ENCODE data around the gene MYL1.

The MYL1 gene

GRCh38 chr2:210323003-210323402, 8.0 kb upstream of the MYL1 start:
- no CpG with 5 or more reads among the region's 4 CpGs for WGBS (ENCODE audit: extremely low coverage, insufficient coverage, insufficient read length)
- Histone ChIP-seq H3K9me3 (ENCODE audit: insufficient read depth, low read depth, low read length) (no peaks in the 10 kb centered on the region), H3K27me3 (ENCODE audit: insufficient read depth, low read length) (no peaks in the 10 kb centered on the region)

DNA sequence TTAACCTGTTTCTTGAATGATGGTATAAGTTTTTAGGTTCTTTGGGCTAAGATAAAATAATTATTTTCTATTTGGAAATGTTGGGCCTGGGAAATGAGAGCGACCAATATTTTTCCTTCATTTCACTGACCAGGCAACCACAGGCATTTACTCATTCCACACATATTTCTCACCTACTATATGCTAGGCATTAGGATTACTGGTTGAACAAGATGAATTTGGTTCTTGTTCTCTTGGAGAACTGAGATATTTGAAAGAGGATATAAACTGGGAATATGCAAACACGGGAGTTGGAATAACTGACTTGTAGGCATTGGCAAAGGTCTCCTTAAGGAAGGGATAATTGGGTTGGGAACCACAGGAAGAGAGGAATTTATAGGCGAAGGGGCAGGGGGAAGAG, 3.9 kb upstream of the MYL1 start:
- H3K79me2 ChIP-seq (ENCODE audit: control insufficient read depth, insufficient read depth, low read length, poor library complexity), result no peaks in the 10 kb centered on the region
- H3K9ac ChIP-seq (ENCODE audit: low read length), result no peak overlapping the region
- H4K8ac ChIP-seq (ENCODE audit: low read depth, low read length), result no peak overlapping the region
- no peaks in the 10 kb centered on the region for H3K4me1 ChIP-seq (ENCODE audit: control insufficient read depth in 1 of 2, insufficient read depth in 2 of 2, low read length in 2 of 2)
- no CpG with 5 or more reads among the region's 3 CpGs for WGBS (ENCODE audit: extremely low coverage, insufficient coverage, insufficient read length)
- H4K12ac ChIP-seq (ENCODE audit: low read depth, low read length), result no peak overlapping the region
- no peak overlapping the region for H3K4ac ChIP-seq (ENCODE audit: low read depth, low read length)
- H2AK5ac ChIP-seq (ENCODE audit: low read length), result no peak overlapping the region
- no peak overlapping the region for H3K4me2 ChIP-seq (ENCODE audit: low read length)
- H3K18ac ChIP-seq (ENCODE audit: low read length), result no peak overlapping the region
- no peak overlapping the region for H2BK120ac ChIP-seq (ENCODE audit: insufficient read depth, low read length, poor library complexity)
- H3K36me3 ChIP-seq (ENCODE audit: control insufficient read depth in 1 of 2, insufficient read depth in 2 of 2, low read length in 2 of 2), result no peaks in the 10 kb centered on the region
- no peak overlapping the region for H3K23ac ChIP-seq (ENCODE audit: low read length)
- H2BK5ac ChIP-seq (ENCODE audit: low read depth, low read length, poor library complexity), result no peak overlapping the region
- H3K4me3 ChIP-seq (ENCODE audit: low read depth, low read length), result no peak overlapping the region
- H3K27me3 ChIP-seq (ENCODE audit: insufficient read depth, low read length), result no peaks in the 10 kb centered on the region
- peak; percentile 4 to 50 for DNase-seq
- H3K27ac ChIP-seq (ENCODE audit: low read depth, low read length), result no peak overlapping the region
- H4K91ac ChIP-seq (ENCODE audit: low read depth, low read length), result no peak overlapping the region
- H2AFZ ChIP-seq (ENCODE audit: insufficient read depth, low read length, poor library complexity), result no peak overlapping the region
- H3K14ac ChIP-seq (ENCODE audit: low read length), result no peak overlapping the region
- H3K79me1 ChIP-seq (ENCODE audit: low read length), result no peaks in the 10 kb centered on the region
- no peak overlapping the region for H2BK12ac ChIP-seq (ENCODE audit: low read length)
- no peaks in the 10 kb centered on the region for H3K9me3 ChIP-seq (ENCODE audit: insufficient read depth, low read depth, low read length)

More at GRCh38 chr2:210323003-210323402, 8.0 kb upstream of the MYL1 start:
- H3K14ac ChIP-seq (ENCODE audit: low read length), result no peak overlapping the region
- no peak overlapping the region for H3K4me3 ChIP-seq (ENCODE audit: low read depth, low read length)
- no peak overlapping the region for H2BK120ac ChIP-seq (ENCODE audit: insufficient read depth, low read length, poor library complexity)
- H3K9ac ChIP-seq (ENCODE audit: low read length), result no peak overlapping the region
- no peak overlapping the region for H2BK12ac ChIP-seq (ENCODE audit: low read length)
- H4K91ac ChIP-seq (ENCODE audit: low read depth, low read length), result no peak overlapping the region
- H3K79me1 ChIP-seq (ENCODE audit: low read length), result no peaks in the 10 kb centered on the region
- no peak overlapping the region for H4K12ac ChIP-seq (ENCODE audit: low read depth, low read length)
- no peak for DNase-seq
- no peak overlapping the region for H2AK5ac ChIP-seq (ENCODE audit: low read length)
- H2AFZ ChIP-seq (ENCODE audit: insufficient read depth, low read length, poor library complexity), result no peak overlapping the region
- no peaks in the 10 kb centered on the region for H3K36me3 ChIP-seq (ENCODE audit: control insufficient read depth in 1 of 2, insufficient read depth in 2 of 2, low read length in 2 of 2)
- H3K23ac ChIP-seq (ENCODE audit: low read length), result no peak overlapping the region
- no peak overlapping the region for H3K18ac ChIP-seq (ENCODE audit: low read length)
- no peak overlapping the region for H4K8ac ChIP-seq (ENCODE audit: low read depth, low read length)
- no peak overlapping the region for H3K4me2 ChIP-seq (ENCODE audit: low read length)
- H3K4me1 ChIP-seq (ENCODE audit: control insufficient read depth in 1 of 2, insufficient read depth in 2 of 2, low read length in 2 of 2), result no peaks in the 10 kb centered on the region
- H2BK5ac ChIP-seq (ENCODE audit: low read depth, low read length, poor library complexity), result no peak overlapping the region
- H3K27ac ChIP-seq (ENCODE audit: low read depth, low read length), result no peak overlapping the region
- H3K79me2 ChIP-seq (ENCODE audit: control insufficient read depth, insufficient read depth, low read length, poor library complexity), result no peaks in the 10 kb centered on the region
- H3K4ac ChIP-seq (ENCODE audit: low read depth, low read length), result no peak overlapping the region

- H3K18ac ChIP-seq (ENCODE audit: low read length), result no peak overlapping the region
- no peaks in the 10 kb centered on the region for H3K27me3 ChIP-seq (ENCODE audit: insufficient read depth, low read length)
- no peak overlapping the region for H3K4me2 ChIP-seq (ENCODE audit: low read length)
- H3K27ac ChIP-seq (ENCODE audit: low read depth, low read length), result no peak overlapping the region
- no peak overlapping the region for H2BK5ac ChIP-seq (ENCODE audit: low read depth, low read length, poor library complexity)
- no peak overlapping the region for H3K4me3 ChIP-seq (ENCODE audit: low read depth, low read length)
- H3K9me3 ChIP-seq (ENCODE audit: insufficient read depth, low read depth, low read length), result no peaks in the 10 kb centered on the region
- no peak overlapping the region for H3K14ac ChIP-seq (ENCODE audit: low read length)
- peak in 1 of 2 donors; percentile 3 for DNase-seq
- H3K4ac ChIP-seq (ENCODE audit: low read depth, low read length), result no peak overlapping the region
- H4K8ac ChIP-seq (ENCODE audit: low read depth, low read length), result no peak overlapping the region
- H3K36me3 ChIP-seq (ENCODE audit: control insufficient read depth in 1 of 2, insufficient read depth in 2 of 2, low read length in 2 of 2), result no peaks in the 10 kb centered on the region
- no peak overlapping the region for H4K91ac ChIP-seq (ENCODE audit: low read depth, low read length)
- H2BK120ac ChIP-seq (ENCODE audit: insufficient read depth, low read length, poor library complexity), result no peak overlapping the region
- H3K23ac ChIP-seq (ENCODE audit: low read length), result no peak overlapping the region
- H3K79me1 ChIP-seq (ENCODE audit: low read length), result no peaks in the 10 kb centered on the region
- no peak overlapping the region for H2AFZ ChIP-seq (ENCODE audit: insufficient read depth, low read length, poor library complexity)
- H3K79me2 ChIP-seq (ENCODE audit: control insufficient read depth, insufficient read depth, low read length, poor library complexity), result no peaks in the 10 kb centered on the region
- H2AK5ac ChIP-seq (ENCODE audit: low read length), result no peak overlapping the region
- no CpG with 5 or more reads among the region's 2 CpGs for whole genome bisulfite sequencing (ENCODE audit: extremely low coverage, insufficient coverage, insufficient read length)
- no peaks in the 10 kb centered on the region for H3K4me1 ChIP-seq (ENCODE audit: control insufficient read depth in 1 of 2, insufficient read depth in 2 of 2, low read length in 2 of 2)
- no peak overlapping the region for H2BK12ac ChIP-seq (ENCODE audit: low read length)
- no peak overlapping the region for H3K9ac ChIP-seq (ENCODE audit: low read length)
- H4K12ac ChIP-seq (ENCODE audit: low read depth, low read length), result no peak overlapping the region
These were observed 3.5 kb upstream of the MYL1 start for GRCh38 chr2:210318486-210318885.

- WGBS (ENCODE audit: extremely low coverage, insufficient coverage, insufficient read length), result no CpG with 5 or more reads among the region's 1 CpG
- Histone ChIP-seq H2BK120ac (ENCODE audit: insufficient read depth, low read length, poor library complexity) (no peak overlapping the region), H3K36me3 (ENCODE audit: control insufficient read depth in 1 of 2, insufficient read depth in 2 of 2, low read length in 2 of 2) (no peaks in the 10 kb centered on the region), H3K27ac (ENCODE audit: low read depth, low read length) (no peak overlapping the region), H4K8ac (ENCODE audit: low read depth, low read length) (no peak overlapping the region), H3K79me1 (ENCODE audit: low read length) (no peaks in the 10 kb centered on the region), H3K79me2 (ENCODE audit: control insufficient read depth, insufficient read depth, low read length, poor library complexity) (no peaks in the 10 kb centered on the region), H2BK5ac (ENCODE audit: low read depth, low read length, poor library complexity) (no peak overlapping the region), H4K91ac (ENCODE audit: low read depth, low read length) (no peak overlapping the region), H2AK5ac (ENCODE audit: low read length) (no peak overlapping the region), H3K9me3 (ENCODE audit: insufficient read depth, low read depth, low read length) (no peaks in the 10 kb centered on the region), H3K18ac (ENCODE audit: low read length) (no peak overlapping the region), H3K4ac (ENCODE audit: low read depth, low read length) (no peak overlapping the region), H3K14ac (ENCODE audit: low read length) (no peak overlapping the region), H2AFZ (ENCODE audit: insufficient read depth, low read length, poor library complexity) (no peak overlapping the region), H3K27me3 (ENCODE audit: insufficient read depth, low read length) (no peaks in the 10 kb centered on the region), H2BK12ac (ENCODE audit: low read length) (no peak overlapping the region), H3K9ac (ENCODE audit: low read length) (no peak overlapping the region), H3K4me2 (ENCODE audit: low read length) (no peak overlapping the region), H4K12ac (ENCODE audit: low read depth, low read length) (no peak overlapping the region), H3K4me3 (ENCODE audit: low read depth, low read length) (no peak overlapping the region), H3K4me1 (ENCODE audit: control insufficient read depth in 1 of 2, insufficient read depth in 2 of 2, low read length in 2 of 2) (no peaks in the 10 kb centered on the region), H3K23ac (ENCODE audit: low read length) (no peak overlapping the region)
- no peak for DNase-seq
These were observed 4.4 kb downstream of the MYL1 start for GRCh38 chr2:210310550-210310949.
